Measurements from ENCODE around the gene EIF4H.
"Not testable (repeated sequence)": the region's sequence is repeated elsewhere in the genome, so short reads cannot be mapped to it uniquely, and the experiment has no call there.

Gene EIF4H

GRCh38 chr7:74176555-74176954 is 2.4 kb downstream of the EIF4H start:
- no peak for DNase-seq

- DNase-seq, result no peak
These were observed 4.5 kb downstream of the EIF4H start for GRCh38 chr7:74178632-74179031.

GRCh38 chr7:74179935-74180604 is 5.9 kb downstream of the EIF4H start:
- no peak for DNase-seq

- no peak for DNase-seq
These were observed 6.7 kb downstream of the EIF4H start for GRCh38 chr7:74180866-74181265.

GRCh38 chr7:74181821-74182220 is 7.7 kb downstream of the EIF4H start:
- no peak for DNase-seq

- DNase-seq, result no peak
These were observed 8.4 kb downstream of the EIF4H start for GRCh38 chr7:74182453-74183090.

- no peak for DNase-seq
These were observed 9.0 kb downstream of the EIF4H start for GRCh38 chr7:74183142-74183541.

- DNase-seq, result peak in 1 of 2 donors; percentile 40
These were observed 9.7 kb downstream of the EIF4H start for GRCh38 chr7:74183653-74184450.

GRCh38 chr7:74185016-74185415 is 10.9 kb downstream of the EIF4H start:
- no peak for DNase-seq

GRCh38 chr7:74185636-74186035 is 11.5 kb downstream of the EIF4H start:
- DNase-seq, result no peak

- DNase-seq, result no peak
These were observed 13.9 kb downstream of the EIF4H start for GRCh38 chr7:74187915-74188675.

GRCh38 chr7:74190259-74190658 is 16.1 kb downstream of the EIF4H start:
- no peak for DNase-seq

GRCh38 chr7:74191231-74191630 is 17.1 kb downstream of the EIF4H start:
- no peak for DNase-seq

GRCh38 chr7:74193054-74193453 is 18.9 kb downstream of the EIF4H start:
- DNase-seq, result no peak

GRCh38 chr7:74193913-74194312 is 19.8 kb downstream of the EIF4H start:
- DNase-seq, result no peak

GRCh38 chr7:74194686-74195085 is 20.5 kb downstream of the EIF4H start:
- DNase-seq, result no peak

- not testable (repeated sequence) for DNase-seq
These were observed 21.1 kb downstream of the EIF4H start for GRCh38 chr7:74195139-74195860.

GRCh38 chr7:74195968-74196654 is 22.0 kb downstream of the EIF4H start:
- not testable (repeated sequence) for DNase-seq

GRCh38 chr7:74197449-74198124 is 23.4 kb downstream of the EIF4H start:
- DNase-seq, result no peak

GRCh38 chr7:74199551-74200355 is 25.6 kb downstream of the EIF4H start:
- DNase-seq, result no peak
